Upper lobe of left lung (tissue), 6 donors: ENCODE measurements around the gene MRPL58. TPM values are rescaled to one million over a fixed set of nuclear protein-coding genes. Genes with fewer than 3 reads are reported as not detected.
A peak's percentile ranks its signal among the peaks of the same experiment; 100 is the strongest.

Source experiments
- ATAC-seq, 2 donors: fragments of 200-7000 bp; cut with Tn5 transposase; one replicate each; pipeline ENCODE4 v1.9.1; 2022; ENCODE audit warnings: mild to moderate bottlenecking in 2 of 2, moderate library complexity in 2 of 2; ENCODE audit not compliant: low FRiP score in 2 of 2
- DNase-seq, 2 donors: peaks; one replicate each; pipeline ENCODE4 v3.0.0-alpha.2; 2019 to 2020
- H3K27ac ChIP-seq, 4 donors: fragments of 200-600 bp; sonication (generic); one replicate each; pipeline ENCODE4 v1.5.1; 2016 to 2019
- H3K27me3 ChIP-seq, 4 donors: fragments of 200-600 bp; sonication (generic); one replicate each; pipeline ENCODE4 v1.5.1; 2017 to 2019
- H3K36me3 ChIP-seq, 4 donors: fragments of 200-600 bp; sonication (generic); one replicate each; pipeline ENCODE4 v1.5.1; 2016 to 2019
- H3K4me1 ChIP-seq, 4 donors: fragments of 200-600 bp; sonication (generic); one replicate each; pipeline ENCODE4 v1.5.1; 2018 to 2019
- H3K4me3 ChIP-seq, 4 donors: fragments of 200-600 bp; sonication (generic); one replicate each; pipeline ENCODE4 v1.5.1; 2017 to 2019; ENCODE audit warnings: mild to moderate bottlenecking in 2 of 4, moderate library complexity in 1 of 4
- H3K9me3 ChIP-seq, 4 donors: fragments of 200-600 bp; sonication (generic); one replicate each; pipeline ENCODE4 v1.5.1; 2018 to 2019
- EP300 ChIP-seq, 4 donors: sonication (generic); formaldehyde crosslinking; IDR thresholded peaks; one replicate each; pipeline ENCODE4 v1.5.1; 2017; ENCODE audit warnings: antibody characterized with exemption in 4 of 4, control low read depth in 2 of 4
- POLR2A ChIP-seq, 4 donors: fragments of 450-650 bp; IDR thresholded peaks; one replicate each; pipeline ENCODE4 v1.5.1; 2016 to 2017; ENCODE audit warnings: antibody characterized with exemption in 4 of 4, mild to moderate bottlenecking in 2 of 4
- POLR2AphosphoS5 ChIP-seq, 2 donors: sonication (generic); formaldehyde crosslinking; IDR thresholded peaks; one replicate each; pipeline ENCODE4 v1.5.1; 2017; ENCODE audit warnings: antibody characterized with exemption in 2 of 2
- WGBS, 2 donors: methylation state at CpG; one replicate each; pipeline ENCODE4 v1.1.5; 2017 to 2018; 5-methylcytosine and 5-hydroxymethylcytosine counted together
- total RNA-seq, 6 donors: library from RNA; depleted of rRNA in 4 of 6; stranded (reverse); fragments of >200 nt in 4 of 6; gene quantifications; one replicate each; pipeline versions ENCODE4 v1.1.0 to v1.2.1, GENCODE V29; 2016 to 2021
- TF ChIP-seq, protein P1 (sequence below), 6 experiments: fragments of 450-650 bp in 4 of 6; fragments of 200-600 bp in 2 of 6; sonication (generic) in 2 of 6; IDR thresholded peaks; one replicate each; pipeline ENCODE4 v1.5.1; 2016 to 2019; ENCODE audit warnings: antibody characterized with exemption in 6 of 6
- donor health status: DM: no; HTN: no; CAD: no; lungs with moderate emphysema.
- donor health status: DM: no; HTN: yes; CAD: no; lungs with severe emphysema.

Gene MRPL58
- total RNA-seq, 6 donors from 2014 or later, result 10.5 to 41.0 (median 21.8) TPM

DNA sequence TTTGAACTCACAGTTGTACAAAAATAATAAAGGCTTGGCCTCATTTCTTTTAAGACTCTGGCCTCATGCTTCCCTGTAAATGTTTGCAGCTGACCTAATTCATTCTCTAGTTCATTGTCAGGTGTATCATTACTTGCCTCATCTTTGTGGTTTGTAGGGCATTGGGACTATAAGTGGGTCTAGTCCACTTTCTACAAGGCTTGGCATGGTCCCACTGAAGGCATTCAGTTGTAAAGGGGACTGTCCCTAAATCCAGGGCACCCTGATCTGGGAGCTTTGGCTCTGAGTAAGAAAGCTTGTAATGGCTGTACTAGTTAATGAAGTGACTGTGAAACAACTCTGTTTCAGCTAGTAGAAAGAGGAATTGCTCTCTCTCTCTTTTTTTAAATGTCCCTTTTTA, 37.2 kb downstream of the MRPL58 start:
- H3K36me3 ChIP-seq, result peaks cover 6 to 50% (median 22%) of the 10 kb centered on the region in 4 donors
- H3K27me3 ChIP-seq, result no peaks in the 10 kb centered on the region
- no peak overlapping the region for H3K27ac ChIP-seq
- TF ChIP-seq, protein P1, sequence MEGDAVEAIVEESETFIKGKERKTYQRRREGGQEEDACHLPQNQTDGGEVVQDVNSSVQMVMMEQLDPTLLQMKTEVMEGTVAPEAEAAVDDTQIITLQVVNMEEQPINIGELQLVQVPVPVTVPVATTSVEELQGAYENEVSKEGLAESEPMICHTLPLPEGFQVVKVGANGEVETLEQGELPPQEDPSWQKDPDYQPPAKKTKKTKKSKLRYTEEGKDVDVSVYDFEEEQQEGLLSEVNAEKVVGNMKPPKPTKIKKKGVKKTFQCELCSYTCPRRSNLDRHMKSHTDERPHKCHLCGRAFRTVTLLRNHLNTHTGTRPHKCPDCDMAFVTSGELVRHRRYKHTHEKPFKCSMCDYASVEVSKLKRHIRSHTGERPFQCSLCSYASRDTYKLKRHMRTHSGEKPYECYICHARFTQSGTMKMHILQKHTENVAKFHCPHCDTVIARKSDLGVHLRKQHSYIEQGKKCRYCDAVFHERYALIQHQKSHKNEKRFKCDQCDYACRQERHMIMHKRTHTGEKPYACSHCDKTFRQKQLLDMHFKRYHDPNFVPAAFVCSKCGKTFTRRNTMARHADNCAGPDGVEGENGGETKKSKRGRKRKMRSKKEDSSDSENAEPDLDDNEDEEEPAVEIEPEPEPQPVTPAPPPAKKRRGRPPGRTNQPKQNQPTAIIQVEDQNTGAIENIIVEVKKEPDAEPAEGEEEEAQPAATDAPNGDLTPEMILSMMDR (IDR thresholded peaks at IDR 0.05), result no peak
- no peak for TF ChIP-seq EP300 (IDR thresholded peaks at IDR 0.05)
- no peak for TF ChIP-seq POLR2AphosphoS5 (IDR thresholded peaks at IDR 0.05)
- TF ChIP-seq POLR2A (IDR thresholded peaks at IDR 0.05), result no peak
- ATAC-seq (no peak), DNase-seq (no peak)
- no peaks in the 10 kb centered on the region for H3K9me3 ChIP-seq
- H3K4me3 ChIP-seq, result no peak overlapping the region
- peaks cover 16 to 33% (median 23%) of the 10 kb centered on the region in 4 donors for H3K4me1 ChIP-seq

DNA sequence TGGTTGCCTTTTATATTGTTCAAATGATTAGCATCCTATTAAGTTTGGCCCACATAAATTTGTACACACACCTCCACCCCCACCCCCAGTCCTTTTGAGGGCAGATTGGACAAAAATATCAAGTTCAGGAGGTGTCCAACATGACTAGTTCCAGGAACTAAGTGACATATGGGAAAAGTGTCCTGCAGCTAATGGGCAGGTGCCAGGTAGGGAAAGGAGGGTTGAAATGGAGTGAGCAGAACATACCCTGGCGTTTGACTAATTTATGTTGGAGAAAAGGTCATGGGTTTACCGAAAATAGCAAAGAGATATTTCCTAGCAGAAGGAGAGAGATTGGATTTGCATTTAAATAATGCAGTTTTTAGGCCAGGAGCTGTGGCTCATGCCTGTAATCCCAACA, 39.5 kb downstream of the MRPL58 start:
- Histone ChIP-seq H3K9me3 (no peaks in the 10 kb centered on the region), H3K4me3 (no peak overlapping the region), H3K4me1 (peaks cover 8 to 20% (median 18%) of the 10 kb centered on the region in 4 donors), H3K27me3 (no peaks in the 10 kb centered on the region), H3K27ac (no peak overlapping the region), H3K36me3 (peaks cover 6 to 63% (median 27%) of the 10 kb centered on the region in 4 donors)
- DNase-seq, result no peak
- WGBS, 2 donors, result 82 to 96% methylated on average over 2 of the region's 2 CpGs
- ATAC-seq, result no peak
- no peak for TF ChIP-seq POLR2AphosphoS5 (IDR thresholded peaks at IDR 0.05)

DNA sequence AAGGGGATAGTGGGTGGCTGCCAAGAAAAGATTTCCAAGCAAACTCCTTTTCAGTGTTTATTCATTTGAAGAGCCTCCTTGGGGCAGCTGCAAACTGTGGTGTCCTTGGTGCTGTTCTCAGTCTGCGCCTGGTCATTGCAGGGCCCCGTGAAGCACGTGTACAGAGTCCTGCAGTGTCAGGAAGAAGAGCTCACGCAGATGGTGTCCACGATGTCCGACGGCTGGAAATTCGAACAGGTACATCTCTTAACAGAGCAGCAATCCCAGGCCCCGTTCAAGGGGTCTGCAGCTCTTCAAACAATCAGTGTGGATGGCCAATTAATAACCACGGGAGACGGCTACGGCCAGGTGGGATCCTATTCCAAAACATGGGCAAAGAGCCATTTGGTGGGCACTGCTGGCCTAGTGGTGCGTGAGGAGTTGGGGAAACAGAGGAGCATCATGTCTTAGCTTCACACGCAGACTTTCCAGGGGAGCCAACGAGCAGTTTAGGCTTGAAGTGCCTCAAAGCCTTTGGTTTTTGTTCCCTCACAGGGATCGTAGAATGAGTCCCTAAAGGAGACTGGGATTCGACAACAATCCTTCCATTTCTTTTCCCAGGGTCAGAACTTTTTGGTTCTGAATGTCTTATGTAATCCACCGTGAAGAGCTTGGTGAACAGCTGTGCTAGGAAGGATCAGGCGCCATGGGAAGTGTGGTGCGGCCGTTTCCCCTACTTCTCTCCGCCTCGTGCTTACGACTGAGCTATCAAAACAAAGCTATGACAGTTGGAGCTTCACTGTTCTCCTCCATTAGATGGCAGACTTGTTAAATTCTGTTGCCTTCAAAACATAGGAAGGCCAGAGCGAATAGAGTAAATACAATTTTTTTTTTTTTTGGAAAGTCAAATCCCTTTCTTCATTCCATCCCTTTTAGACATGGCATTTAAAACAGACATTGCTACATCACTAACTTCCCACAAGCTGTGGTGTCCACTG, 47.2 kb downstream of the MRPL58 start:
- Histone ChIP-seq H3K36me3 (peaks cover 5 to 79% (median 40%) of the 10 kb centered on the region in 4 donors), H3K4me3 (no peak overlapping the region), H3K27me3 (no peaks in the 10 kb centered on the region), H3K27ac (peak overlapping the region; percentile 54 to 79 (median 61)), H3K4me1 (peaks cover 7 to 14% (median 11%) of the 10 kb centered on the region in 4 donors), H3K9me3 (no peaks in the 10 kb centered on the region)
- peak in 1 of 2 donors; percentile 39 for DNase-seq
- TF ChIP-seq, protein P1 (IDR thresholded peaks at IDR 0.05), result peak in 4 of 6 experiments; percentile 15 to 53 (median 38)
- TF ChIP-seq EP300 (IDR thresholded peaks at IDR 0.05), result no peak
- TF ChIP-seq POLR2A (IDR thresholded peaks at IDR 0.05), result no peak
- TF ChIP-seq POLR2AphosphoS5 (IDR thresholded peaks at IDR 0.05), result no peak
- ATAC-seq, result peak; percentile 36 to 70
- WGBS, 2 donors, result 56 to 62% methylated on average over 25 of the region's 25 CpGs

DNA sequence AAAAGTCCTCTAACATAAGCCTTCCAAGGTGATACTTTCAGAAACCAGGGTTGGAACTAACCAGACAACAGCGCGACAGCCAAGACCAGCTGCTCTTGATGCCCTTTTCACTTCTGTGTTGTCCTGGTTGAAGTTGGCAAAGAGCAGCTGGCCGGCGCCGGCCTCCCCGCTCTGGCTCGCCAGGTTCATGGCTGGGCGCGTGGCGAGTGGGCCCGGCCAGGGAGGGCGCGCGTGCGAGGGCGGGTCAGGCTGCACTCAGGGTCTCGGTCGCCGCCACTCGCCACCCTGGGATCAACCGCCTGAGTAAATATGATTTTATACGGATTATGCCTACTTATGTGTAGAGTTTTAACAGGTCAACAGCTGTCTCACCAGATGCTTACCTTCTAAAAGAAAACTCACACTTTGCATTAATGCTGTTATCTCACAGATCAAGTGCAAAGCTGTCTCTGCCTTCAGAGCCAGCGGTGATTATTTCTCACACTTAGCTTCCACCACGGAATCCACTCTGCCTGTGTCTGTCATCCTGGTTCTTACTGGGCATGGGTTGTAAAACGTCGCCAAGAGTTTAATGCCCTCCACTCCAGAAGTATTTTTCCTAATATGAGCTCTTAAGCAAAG, 48.1 kb downstream of the MRPL58 start:
- H3K4me3 ChIP-seq, result no peak overlapping the region
- TF ChIP-seq POLR2A (IDR thresholded peaks at IDR 0.05) (no peak), EP300 (IDR thresholded peaks at IDR 0.05) (no peak), POLR2AphosphoS5 (IDR thresholded peaks at IDR 0.05) (no peak)
- TF ChIP-seq, protein P1 (IDR thresholded peaks at IDR 0.05), result no peak
- ATAC-seq (no peak), DNase-seq (peak in 1 of 2 donors; percentile 86)
- H3K4me1 ChIP-seq, result peaks cover 7 to 14% (median 11%) of the 10 kb centered on the region in 4 donors
- H3K27ac ChIP-seq, result peak overlapping the region; percentile 49 to 79 (median 55)
- 91 to 92% methylated on average over 11 to 26 of the region's 26 CpGs for WGBS, 2 donors
- peaks cover 5 to 79% (median 37%) of the 10 kb centered on the region in 4 donors for H3K36me3 ChIP-seq
- H3K27me3 ChIP-seq, result no peaks in the 10 kb centered on the region
- H3K9me3 ChIP-seq, result no peaks in the 10 kb centered on the region

DNA sequence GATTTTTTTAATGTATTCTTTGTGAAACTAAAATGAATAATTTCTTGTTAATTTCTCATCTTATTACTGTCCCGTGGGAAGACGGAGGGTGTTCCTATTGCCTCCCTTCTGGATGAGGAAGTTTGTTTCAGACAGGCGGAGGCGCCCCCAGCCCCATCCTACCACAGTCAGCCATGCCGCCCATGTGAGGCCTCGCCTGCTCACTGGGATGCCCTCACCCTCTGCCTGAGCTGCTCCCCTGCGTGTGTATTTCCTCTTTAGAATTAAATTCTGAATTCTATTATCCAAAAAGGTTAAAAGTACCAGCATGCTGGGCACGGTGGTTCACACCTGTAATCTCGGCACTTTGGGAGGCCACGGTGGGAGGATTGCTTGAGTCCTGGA, 48.6 kb downstream of the MRPL58 start:
- Histone ChIP-seq H3K4me3 (no peak overlapping the region), H3K27me3 (no peaks in the 10 kb centered on the region), H3K36me3 (peaks cover 5 to 78% (median 37%) of the 10 kb centered on the region in 4 donors), H3K9me3 (no peaks in the 10 kb centered on the region), H3K4me1 (peaks cover 7 to 14% (median 11%) of the 10 kb centered on the region in 4 donors), H3K27ac (peak overlapping the region in 1 of 4 donors; percentile 56)
- ATAC-seq (no peak), DNase-seq (no peak)
- TF ChIP-seq POLR2AphosphoS5 (IDR thresholded peaks at IDR 0.05), result no peak
- no peak for TF ChIP-seq POLR2A (IDR thresholded peaks at IDR 0.05)
- no peak for TF ChIP-seq EP300 (IDR thresholded peaks at IDR 0.05)
- TF ChIP-seq, protein P1 (IDR thresholded peaks at IDR 0.05), result no peak
- 95 to 98% methylated on average over 10 of the region's 10 CpGs for WGBS, 2 donors
